ENCODE results near the gene TRPM2. TPM values are rescaled to one million over a fixed set of nuclear protein-coding genes. Genes with fewer than 3 reads are reported as not detected.

Gene TRPM2
- total and polyA plus RNA-seq, 2 of the 4 experiments (the other 2 are of a cell fraction) = not detected

- H2AK5ac ChIP-seq (ENCODE audit: low read depth, low read length) = no peak overlapping the region
- in situ Hi-C loops (cut with MboI; ENCODE audit: low sequenced_read_pairs) (no loop called here), dilution Hi-C loops (cut with HindIII; ENCODE audit: low sequenced_read_pairs, unreplicated experiment) (no loop called here), intact Hi-C loops (cut with micrococcal nuclease) (loop anchor here (10.0 kb wide), 1 partner anchor 155 kb away; the partner anchor contains the start of gene CFAP410)
- H2BK15ac ChIP-seq (ENCODE audit: low read depth, low read length) = no peak overlapping the region
- H4K91ac ChIP-seq (ENCODE audit: insufficient read depth, low read depth, low read length) = no peak overlapping the region
- no peak overlapping the region for H2AFZ ChIP-seq (replicated peaks; ENCODE audit: low read length, poor library complexity)
- H3K9me3 ChIP-seq (ENCODE audit: control insufficient read depth, insufficient read depth, low read length) = peaks cover 24% of the 10 kb centered on the region
- H3K4me3 ChIP-seq (ENCODE audit: insufficient read depth, low read depth, low read length) = no peak overlapping the region
- no peak overlapping the region for H3K27ac ChIP-seq (ENCODE audit: insufficient read depth, low read length)
- no TSS peak for BruUV-seq (replicated peaks)
- H2BK5ac ChIP-seq (ENCODE audit: low read depth, low read length, poor library complexity, severe bottlenecking) = no peak overlapping the region
- no peak for DNase-seq
- TF ChIP-seq MAFK (IDR thresholded peaks at IDR 0.05; ENCODE audit: low read depth, low read length) = no peak
- no peak for TF ChIP-seq NFE2L2 (IDR thresholded peaks at IDR 0.05; ENCODE audit: low read depth, low read length)
- no peak for TF ChIP-seq POLR2A (IDR thresholded peaks at IDR 0.05; ENCODE audit: low read depth, low read length)
- TF ChIP-seq CHD1 (IDR thresholded peaks at IDR 0.05; ENCODE audit: low read depth, low read length) = no peak
- TF ChIP-seq MXI1 (IDR thresholded peaks at IDR 0.05; ENCODE audit: borderline replicate concordance, low read depth, low read length) = no peak
- TF ChIP-seq, protein P1, sequence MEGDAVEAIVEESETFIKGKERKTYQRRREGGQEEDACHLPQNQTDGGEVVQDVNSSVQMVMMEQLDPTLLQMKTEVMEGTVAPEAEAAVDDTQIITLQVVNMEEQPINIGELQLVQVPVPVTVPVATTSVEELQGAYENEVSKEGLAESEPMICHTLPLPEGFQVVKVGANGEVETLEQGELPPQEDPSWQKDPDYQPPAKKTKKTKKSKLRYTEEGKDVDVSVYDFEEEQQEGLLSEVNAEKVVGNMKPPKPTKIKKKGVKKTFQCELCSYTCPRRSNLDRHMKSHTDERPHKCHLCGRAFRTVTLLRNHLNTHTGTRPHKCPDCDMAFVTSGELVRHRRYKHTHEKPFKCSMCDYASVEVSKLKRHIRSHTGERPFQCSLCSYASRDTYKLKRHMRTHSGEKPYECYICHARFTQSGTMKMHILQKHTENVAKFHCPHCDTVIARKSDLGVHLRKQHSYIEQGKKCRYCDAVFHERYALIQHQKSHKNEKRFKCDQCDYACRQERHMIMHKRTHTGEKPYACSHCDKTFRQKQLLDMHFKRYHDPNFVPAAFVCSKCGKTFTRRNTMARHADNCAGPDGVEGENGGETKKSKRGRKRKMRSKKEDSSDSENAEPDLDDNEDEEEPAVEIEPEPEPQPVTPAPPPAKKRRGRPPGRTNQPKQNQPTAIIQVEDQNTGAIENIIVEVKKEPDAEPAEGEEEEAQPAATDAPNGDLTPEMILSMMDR (conservative IDR thresholded peaks at IDR 0.05; ENCODE audit: low read depth, low read length) = no peak
- TF ChIP-seq, protein P2, sequence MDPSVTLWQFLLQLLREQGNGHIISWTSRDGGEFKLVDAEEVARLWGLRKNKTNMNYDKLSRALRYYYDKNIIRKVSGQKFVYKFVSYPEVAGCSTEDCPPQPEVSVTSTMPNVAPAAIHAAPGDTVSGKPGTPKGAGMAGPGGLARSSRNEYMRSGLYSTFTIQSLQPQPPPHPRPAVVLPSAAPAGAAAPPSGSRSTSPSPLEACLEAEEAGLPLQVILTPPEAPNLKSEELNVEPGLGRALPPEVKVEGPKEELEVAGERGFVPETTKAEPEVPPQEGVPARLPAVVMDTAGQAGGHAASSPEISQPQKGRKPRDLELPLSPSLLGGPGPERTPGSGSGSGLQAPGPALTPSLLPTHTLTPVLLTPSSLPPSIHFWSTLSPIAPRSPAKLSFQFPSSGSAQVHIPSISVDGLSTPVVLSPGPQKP (IDR thresholded peaks at IDR 0.05; ENCODE audit: borderline replicate concordance, low read depth, low read length) = no peak
- no peaks in the 10 kb centered on the region for H4K20me1 ChIP-seq (ENCODE audit: insufficient read depth, low read length)
- H3K4ac ChIP-seq (ENCODE audit: low read depth, low read length) = no peak overlapping the region
- H2AK9ac ChIP-seq (replicated peaks; ENCODE audit: low read depth, low read length, poor library complexity) = no peak overlapping the region
- no peaks in the 10 kb centered on the region for H3K9me1 ChIP-seq (ENCODE audit: insufficient read depth, low read length)
- H3K27me3 ChIP-seq (ENCODE audit: control insufficient read depth, insufficient read depth, low read length) = peaks cover 2% of the 10 kb centered on the region; the same call in 1 of the 2 replicates
- WGBS, 2 experiments (ENCODE audit: extremely low coverage in 2 of 2, insufficient read length in 1 of 2) = no CpG with 5 or more reads among the region's 7 CpGs
- ChIA-PET POLR2A (ENCODE audit: unreplicated experiment) (no interaction called here), CTCF (interaction anchor here (0.6 to 1.3 kb wide), 2 partner anchors 12 to 88 kb away, joined by 3 to 4 read pairs; no protein-coding TSS in a partner anchor)
- H3K18ac ChIP-seq (ENCODE audit: low read depth, low read length) = no peak overlapping the region
- ATAC-seq (ENCODE audit: low read depth) = no peak
- no peaks in the 10 kb centered on the region for H3K36me3 ChIP-seq (ENCODE audit: control insufficient read depth, insufficient read depth, low read length)
- H2BK20ac ChIP-seq (ENCODE audit: low read depth, low read length) = no peak overlapping the region
- H4K5ac ChIP-seq (ENCODE audit: low read depth, low read length) = no peak overlapping the region
- H3K14ac ChIP-seq (replicated peaks; ENCODE audit: low read depth, low read length) = no peak overlapping the region
- no peak overlapping the region for H2BK120ac ChIP-seq (ENCODE audit: low read depth, low read length)
- H3K23ac ChIP-seq (ENCODE audit: low read depth, low read length) = no peak overlapping the region
- no peak overlapping the region for H3K9ac ChIP-seq (ENCODE audit: low read depth, low read length)
- no peaks in the 10 kb centered on the region for H3K79me1 ChIP-seq (ENCODE audit: low read depth in 1 of 2, low read length in 2 of 2)
- H3K56ac ChIP-seq (ENCODE audit: extremely low read depth, insufficient read depth, low read length) = no peak overlapping the region
- no peak overlapping the region for H3K4me2 ChIP-seq (ENCODE audit: low read depth, low read length)
- H3K4me1 ChIP-seq (ENCODE audit: control insufficient read depth, insufficient read depth, low read length) = no peaks in the 10 kb centered on the region
- H4K8ac ChIP-seq (ENCODE audit: low read depth in 2 of 2, low read length in 2 of 2) = no peak overlapping the region
Measured at GRCh38 chr21:44489962-44490361, 136.5 kb downstream of the TRPM2 start.

Data from IMR-90 (cell line).